ENCODE results near the gene NDUFS8. TPM values are rescaled to one million over a fixed set of nuclear protein-coding genes. Genes with fewer than 3 reads are reported as not detected.
A peak's percentile ranks its signal among the peaks of the same experiment; 100 is the strongest.

NDUFS8 gene
- total RNA-seq, 1 experiment from 2014 or later, result 91.2 TPM

DNA sequence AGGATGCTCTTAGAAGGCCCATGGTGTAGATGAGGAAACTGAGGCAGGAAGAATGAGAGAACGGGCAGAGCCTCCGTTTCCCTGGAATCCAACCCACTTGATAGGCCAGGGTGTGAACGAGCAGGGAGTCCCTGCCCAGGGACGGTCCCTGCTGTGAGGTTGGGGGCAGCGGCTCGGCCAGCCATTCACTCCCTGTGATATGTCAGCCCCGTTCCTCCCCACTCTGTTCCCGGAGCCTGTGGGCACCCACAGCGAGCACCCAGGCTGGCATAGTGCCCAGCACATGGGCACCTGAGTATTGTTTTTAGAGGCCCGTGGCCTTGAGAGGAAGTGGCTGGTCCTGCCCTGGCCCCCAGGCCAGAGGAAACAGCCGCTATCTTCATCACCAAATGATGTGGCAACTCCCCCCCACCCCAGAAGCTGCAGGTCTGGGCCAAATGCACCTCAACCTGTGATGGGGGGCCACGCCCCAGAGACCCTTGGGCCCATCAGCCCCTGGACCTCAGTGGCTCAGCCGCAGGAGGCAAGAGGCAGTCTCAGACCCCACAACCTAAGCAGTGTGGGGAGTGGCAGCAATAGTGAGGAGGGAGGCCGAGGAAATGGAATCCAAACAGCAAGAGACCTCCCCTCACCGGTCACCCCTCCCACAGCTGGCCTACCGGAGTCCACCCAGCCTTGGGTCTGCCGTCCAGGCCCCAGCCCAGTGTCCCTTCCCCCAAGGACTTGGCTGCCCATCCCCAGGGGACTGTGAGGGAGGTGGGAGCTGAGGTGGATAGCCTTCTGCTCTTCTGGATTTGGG lies 18.2 kb upstream of the NDUFS8 start:
- in situ Hi-C loops (cut with HindIII; ENCODE audit: low pct_unique_long_range_greater_than_20kb, low sequenced_read_pairs), result no loop called here

DNA sequence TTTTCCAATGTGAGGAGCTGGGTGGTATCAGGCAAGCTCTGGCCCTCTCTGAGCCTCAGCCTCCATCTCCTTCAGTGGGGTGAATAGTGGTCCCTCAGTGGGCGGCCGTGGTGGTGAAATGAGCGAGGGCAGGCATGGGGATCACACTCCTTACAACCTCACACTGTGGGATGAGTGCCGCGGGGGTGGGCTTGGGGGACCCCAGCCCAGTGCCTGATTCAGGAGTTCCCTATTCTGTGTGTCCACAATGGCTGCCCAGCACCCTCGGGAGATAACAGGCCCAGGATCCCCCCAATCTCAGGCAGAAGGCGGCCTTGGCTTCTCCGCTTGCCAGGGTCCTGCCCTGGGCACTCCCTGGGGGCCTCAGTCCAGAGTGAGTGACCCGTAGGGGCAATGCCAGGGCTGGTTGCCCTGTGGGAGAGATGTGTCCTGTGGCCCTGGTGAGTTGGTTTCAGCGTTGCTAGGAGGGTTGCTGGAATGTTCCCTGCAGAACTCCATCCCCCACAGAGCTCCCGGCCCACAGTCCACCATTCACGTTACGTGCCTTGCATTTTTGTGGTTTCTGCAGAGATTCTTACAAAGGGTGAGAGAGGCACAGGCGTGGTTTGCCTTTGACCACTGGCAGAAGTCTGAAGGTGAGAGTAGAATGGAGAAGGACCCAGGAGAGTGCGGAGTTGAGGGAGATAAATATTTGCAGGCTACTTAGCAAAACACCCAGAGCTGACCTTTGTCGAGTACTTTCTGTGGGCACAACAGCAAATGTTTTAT lies 17.5 kb upstream of the NDUFS8 start:
- in situ Hi-C loops (cut with HindIII; ENCODE audit: low pct_unique_long_range_greater_than_20kb, low sequenced_read_pairs), result no loop called here
- peak; percentile 46 for DNase-seq (ENCODE audit: low read depth, low spot score)

More for the DNA sequence above, 18.2 kb upstream of the NDUFS8 start:
- DNase-seq (ENCODE audit: low read depth, low spot score), result no peak

- DNase-seq (ENCODE audit: low read depth, low spot score), result no peak
- in situ Hi-C loops (cut with HindIII; ENCODE audit: low pct_unique_long_range_greater_than_20kb, low sequenced_read_pairs), result no loop called here
Measured at GRCh38 chr11:68013611-68014156, 16.8 kb upstream of the NDUFS8 start.

DNA sequence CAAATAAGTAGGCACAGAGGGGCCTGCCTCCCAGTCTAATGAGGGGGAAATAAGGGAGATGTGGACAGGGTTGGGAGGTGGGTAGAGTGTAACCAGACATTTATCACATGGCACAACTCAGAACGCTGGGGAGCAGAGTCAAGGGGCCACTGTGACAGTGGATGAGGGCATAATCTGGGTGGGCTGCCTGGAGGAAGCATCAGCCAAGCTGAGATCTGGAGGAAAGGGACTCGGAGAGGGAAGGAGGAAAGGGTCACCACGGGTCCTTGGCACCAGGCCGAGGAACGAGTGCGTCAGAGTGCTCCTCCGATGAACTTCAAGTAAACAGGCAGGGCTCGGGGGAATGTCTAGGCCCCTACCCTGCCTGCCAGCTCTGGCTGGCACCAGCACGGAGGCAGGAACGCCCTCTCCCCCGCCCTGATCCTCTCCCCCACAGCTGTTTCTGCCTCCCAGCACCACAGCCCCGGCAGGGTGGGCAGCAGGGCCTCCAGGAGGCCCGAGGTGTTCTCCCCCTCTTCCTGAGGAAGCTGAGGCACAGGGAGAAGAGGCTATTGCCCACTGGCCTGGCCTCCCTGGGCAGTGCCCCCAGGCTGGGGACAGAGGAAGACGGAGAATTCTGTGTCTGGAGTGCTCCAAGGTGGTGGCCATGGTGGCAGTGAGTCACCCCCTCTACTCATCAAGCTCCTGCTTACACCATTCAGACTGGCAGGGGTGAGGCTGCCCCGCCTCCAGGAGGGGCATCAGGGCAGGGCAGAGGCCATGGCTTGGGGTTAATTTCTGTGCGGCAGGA lies 16.1 kb upstream of the NDUFS8 start:
- no peak for DNase-seq (ENCODE audit: low read depth, low spot score)
- in situ Hi-C loops (cut with HindIII; ENCODE audit: low pct_unique_long_range_greater_than_20kb, low sequenced_read_pairs), result no loop called here

DNA sequence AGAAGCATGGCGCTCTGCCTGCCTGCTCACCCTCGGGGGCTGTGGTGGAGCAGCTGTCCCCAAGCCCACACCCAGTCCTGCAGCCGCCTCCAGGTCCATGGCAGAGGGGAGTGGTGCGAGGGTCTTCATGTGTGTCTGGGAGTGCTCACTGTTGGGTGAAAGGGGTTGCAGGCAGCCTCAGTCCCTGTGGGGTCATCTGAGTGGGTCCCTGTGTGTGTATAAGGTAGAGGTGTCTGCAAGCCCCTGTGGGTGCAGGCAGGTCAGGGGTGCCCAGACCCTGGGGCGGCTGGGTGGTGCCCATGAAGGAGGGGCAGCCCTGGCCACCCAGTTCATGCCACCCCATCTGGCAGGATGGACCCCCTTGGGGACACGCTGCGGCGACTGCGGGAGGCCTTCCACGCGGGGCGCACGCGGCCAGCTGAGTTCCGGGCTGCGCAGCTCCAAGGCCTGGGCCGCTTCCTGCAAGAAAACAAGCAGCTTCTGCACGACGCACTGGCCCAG lies 15.5 kb upstream of the NDUFS8 start:
- DNase-seq (ENCODE audit: low read depth, low spot score), result no peak
- in situ Hi-C loops (cut with HindIII; ENCODE audit: low pct_unique_long_range_greater_than_20kb, low sequenced_read_pairs), result no loop called here

- in situ Hi-C loops (cut with HindIII; ENCODE audit: low pct_unique_long_range_greater_than_20kb, low sequenced_read_pairs), result no loop called here
- no peak for DNase-seq (ENCODE audit: low read depth, low spot score)
Measured at GRCh38 chr11:68015467-68015866, 15.0 kb upstream of the NDUFS8 start.

DNA sequence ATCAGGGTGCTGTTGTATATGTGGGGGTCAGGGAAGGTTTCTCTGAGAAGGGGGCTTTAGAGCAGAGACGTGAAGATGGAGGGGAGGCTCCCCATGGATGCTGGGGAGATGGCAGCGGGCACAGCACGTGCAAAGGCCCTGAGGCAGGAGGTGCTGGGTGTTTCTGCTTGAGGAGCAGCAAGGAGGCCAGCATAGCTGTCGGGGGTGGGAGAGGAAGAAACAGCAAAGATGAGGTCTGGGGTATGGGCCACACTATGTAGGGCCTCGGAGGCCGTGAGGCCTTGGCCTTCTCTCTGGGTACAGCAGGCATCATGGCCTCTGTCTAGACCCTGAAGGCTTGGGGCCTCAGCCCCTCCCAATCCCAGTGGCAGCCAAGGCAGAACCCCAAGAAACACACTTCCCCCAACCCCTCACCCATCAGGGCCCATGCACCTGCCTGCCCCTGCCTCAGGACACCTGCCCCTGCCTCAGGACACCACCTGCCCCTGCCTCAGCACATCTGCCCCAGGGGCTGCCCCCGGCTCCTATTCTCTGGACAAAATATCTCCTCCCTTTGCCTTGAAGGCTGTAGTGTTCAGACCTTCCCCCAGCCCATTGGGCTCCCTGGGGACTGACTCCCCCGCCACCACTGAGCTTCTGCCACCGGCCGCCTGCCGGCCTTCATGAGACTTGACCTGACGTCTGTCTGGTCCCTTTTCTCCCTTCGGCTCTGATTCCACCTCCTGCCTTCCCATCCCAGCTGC lies 14.1 kb upstream of the NDUFS8 start:
- no peak for DNase-seq (ENCODE audit: low read depth, low spot score)
- in situ Hi-C loops (cut with HindIII; ENCODE audit: low pct_unique_long_range_greater_than_20kb, low sequenced_read_pairs), result no loop called here

DNA sequence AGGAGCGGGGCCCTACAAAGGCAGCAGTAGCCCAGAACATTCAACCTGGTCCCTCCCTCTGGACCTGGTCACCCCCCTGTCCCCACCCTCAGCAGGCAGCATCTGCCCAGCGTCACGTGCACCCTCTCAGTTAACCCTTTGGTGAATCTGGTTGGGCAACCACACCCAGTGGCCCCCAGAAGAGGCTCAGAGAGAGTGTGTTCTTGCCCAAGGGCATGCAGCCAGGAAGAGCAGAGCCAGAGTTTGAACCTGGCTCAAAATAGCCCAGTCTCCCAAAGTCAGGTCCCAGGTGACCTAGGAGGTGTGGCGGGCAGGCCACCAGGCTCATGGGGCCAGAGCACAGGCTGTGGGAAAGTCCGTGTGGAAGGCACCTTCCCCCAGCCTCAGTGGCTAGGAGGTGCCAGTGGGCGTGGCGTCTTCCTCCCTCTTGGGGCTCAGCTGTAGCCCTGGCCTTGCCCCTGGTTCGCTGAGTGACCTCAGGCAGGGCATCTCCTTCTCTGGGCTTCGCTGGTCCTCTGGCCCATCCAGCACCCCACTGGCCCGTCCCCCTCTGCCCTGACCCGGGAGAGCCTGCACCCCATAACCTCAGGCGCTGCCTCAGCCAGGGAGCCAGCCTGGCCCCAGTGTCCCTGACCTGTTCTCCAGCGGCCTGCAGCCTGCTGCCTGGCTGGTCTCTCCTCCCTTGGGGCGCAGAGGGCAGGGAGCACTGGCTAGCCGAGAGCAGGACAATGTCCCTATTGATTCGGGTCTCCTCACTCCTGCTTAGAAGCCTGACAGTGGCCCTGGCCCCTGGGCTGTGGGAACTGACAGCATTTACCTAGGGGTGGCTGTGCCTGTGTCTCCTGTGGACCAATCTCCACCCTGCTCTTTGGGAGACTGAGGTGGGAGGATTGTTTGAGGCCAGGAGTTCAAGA lies 13.3 kb upstream of the NDUFS8 start:
- in situ Hi-C loops (cut with HindIII; ENCODE audit: low pct_unique_long_range_greater_than_20kb, low sequenced_read_pairs), result no loop called here
- DNase-seq (ENCODE audit: low read depth, low spot score), result peak; percentile 56

- no peak for DNase-seq (ENCODE audit: low read depth, low spot score)
- in situ Hi-C loops (cut with HindIII; ENCODE audit: low pct_unique_long_range_greater_than_20kb, low sequenced_read_pairs), result no loop called here
Measured at GRCh38 chr11:68017980-68018729, 12.3 kb upstream of the NDUFS8 start.

- DNase-seq (ENCODE audit: low read depth, low spot score), result no peak
- in situ Hi-C loops (cut with HindIII; ENCODE audit: low pct_unique_long_range_greater_than_20kb, low sequenced_read_pairs), result no loop called here
Measured at GRCh38 chr11:68018730-68019190, 11.7 kb upstream of the NDUFS8 start.

DNA sequence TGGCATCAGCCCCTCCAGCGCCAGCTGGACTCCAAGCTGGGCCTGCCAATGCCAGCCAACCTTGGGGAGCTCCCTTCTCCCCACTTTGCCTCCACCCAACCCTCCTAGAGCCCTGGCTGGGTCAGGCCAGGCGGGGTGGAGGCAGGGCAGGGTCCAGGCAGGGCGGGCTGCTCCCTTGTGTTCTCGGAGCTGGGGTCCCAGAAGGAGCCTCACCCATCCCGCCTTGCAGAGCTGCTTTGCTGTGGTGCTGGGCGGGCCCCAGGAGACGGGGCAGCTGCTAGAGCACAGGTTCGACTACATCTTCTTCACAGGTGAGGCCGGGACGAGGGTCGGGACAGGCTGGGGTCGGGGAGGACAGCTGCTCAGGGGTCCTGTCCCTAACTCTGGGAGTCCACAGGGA lies 11.0 kb upstream of the NDUFS8 start:
- in situ Hi-C loops (cut with HindIII; ENCODE audit: low pct_unique_long_range_greater_than_20kb, low sequenced_read_pairs), result no loop called here

GRCh38 chr11:68020575-68020974 lies 9.9 kb upstream of the NDUFS8 start:
- peak; percentile 22 for DNase-seq (ENCODE audit: low read depth, low spot score)
- in situ Hi-C loops (cut with HindIII; ENCODE audit: low pct_unique_long_range_greater_than_20kb, low sequenced_read_pairs), result no loop called here

More for the DNA sequence above, 11.0 kb upstream of the NDUFS8 start:
- DNase-seq (ENCODE audit: low read depth, low spot score), result no peak

DNA sequence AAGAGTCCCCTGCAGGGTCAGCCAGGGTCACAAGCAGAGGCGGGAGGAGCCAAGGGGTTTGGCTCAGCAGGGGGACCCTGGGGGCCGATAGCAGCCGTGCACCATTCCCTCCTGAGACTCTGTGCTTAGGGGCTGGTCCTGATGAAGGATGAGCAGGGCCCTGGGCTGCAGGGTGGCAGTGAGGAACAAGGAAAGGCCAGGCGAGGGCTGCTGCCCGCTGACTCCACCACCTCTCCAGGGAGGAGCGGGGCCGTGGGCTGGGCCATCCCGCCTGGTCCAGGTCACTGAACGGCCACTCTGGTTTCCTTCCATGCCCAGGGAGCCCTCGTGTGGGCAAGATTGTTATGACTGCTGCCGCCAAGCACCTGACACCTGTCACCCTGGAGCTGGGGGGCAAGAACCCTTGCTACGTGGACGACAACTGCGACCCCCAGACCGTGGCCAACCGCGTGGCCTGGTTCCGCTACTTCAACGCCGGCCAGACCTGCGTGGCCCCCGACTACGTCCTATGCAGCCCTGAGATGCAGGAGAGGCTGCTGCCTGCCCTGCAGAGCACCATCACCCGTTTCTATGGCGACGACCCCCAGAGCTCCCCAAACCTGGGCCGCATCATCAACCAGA lies 9.2 kb upstream of the NDUFS8 start:
- in situ Hi-C loops (cut with HindIII; ENCODE audit: low pct_unique_long_range_greater_than_20kb, low sequenced_read_pairs), result no loop called here
- DNase-seq (ENCODE audit: low read depth, low spot score), result peak; percentile 20

- no peak for DNase-seq (ENCODE audit: low read depth, low spot score)
- in situ Hi-C loops (cut with HindIII; ENCODE audit: low pct_unique_long_range_greater_than_20kb, low sequenced_read_pairs), result no loop called here
Measured at GRCh38 chr11:68022531-68022930, 8.0 kb upstream of the NDUFS8 start.

DNA sequence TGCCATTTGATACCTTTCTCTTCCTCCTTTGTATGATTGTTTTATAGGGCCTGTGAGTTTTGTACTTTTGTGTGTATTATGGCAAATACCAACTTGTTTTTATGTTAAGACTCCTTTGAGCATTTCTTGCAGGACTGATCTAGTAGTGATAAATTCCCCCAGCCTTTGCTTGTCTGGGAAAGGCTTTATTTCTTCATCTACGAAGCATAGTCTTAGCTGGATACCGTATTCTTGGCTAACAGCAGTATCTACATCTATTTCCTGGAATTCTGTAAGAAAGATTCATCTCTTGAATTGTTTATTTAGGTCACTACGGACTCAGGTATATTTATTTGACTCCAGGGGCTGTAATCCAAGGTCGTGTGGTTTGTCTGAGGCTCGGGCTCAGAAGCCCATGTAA lies 6.0 kb upstream of the NDUFS8 start:
- DNase-seq (ENCODE audit: low read depth, low spot score), result no peak
- in situ Hi-C loops (cut with HindIII; ENCODE audit: low pct_unique_long_range_greater_than_20kb, low sequenced_read_pairs), result no loop called here

Measured in SK-MEL-5 (cell line).